Sigmoid colon (tissue), 4 donors: ENCODE data around the gene CNTN1.

Source experiments
- CTCF ChIP-seq, 4 experiments: fragments of 450-650 bp in 3 of 4; fragments of 200-600 bp in 1 of 4; IDR thresholded peaks; one replicate each; pipeline ENCODE4 v1.5.1; 2016 to 2019; ENCODE audit warnings: antibody characterized with exemption in 4 of 4, mild to moderate bottlenecking in 3 of 4, moderate library complexity in 2 of 4
- POLR2A ChIP-seq, 2 donors: fragments of 450-650 bp; IDR thresholded peaks; one replicate each; pipeline ENCODE4 v1.6.1; 2016; ENCODE audit warnings: antibody characterized with exemption in 2 of 2, mild to moderate bottlenecking in 2 of 2, moderate library complexity in 2 of 2
- POLR2AphosphoS5 ChIP-seq, 4 donors: sonication (generic); formaldehyde crosslinking; IDR thresholded peaks; one replicate each; pipeline ENCODE4 v1.6.1; 2017; ENCODE audit warnings: antibody characterized with exemption in 4 of 4

DNA sequence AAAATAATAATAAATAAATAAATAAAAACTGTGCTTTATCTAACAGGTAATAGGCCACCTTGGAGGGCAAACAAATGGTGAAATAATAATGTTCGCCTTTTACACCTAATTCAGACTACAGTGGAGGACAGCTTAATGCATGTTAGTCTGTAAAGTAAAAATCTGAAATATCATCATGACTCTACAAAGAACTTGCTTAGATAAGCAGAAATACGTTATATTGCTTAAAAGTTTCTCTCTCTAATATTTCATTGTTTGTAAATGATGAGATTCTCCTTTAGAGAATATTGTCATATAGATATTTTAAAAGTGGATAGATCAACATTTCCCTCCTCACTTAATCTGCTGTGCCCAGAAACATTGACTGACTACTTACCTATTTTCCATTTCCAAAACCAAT, 397.2 kb downstream of the CNTN1 start:
- TF ChIP-seq CTCF (IDR thresholded peaks at IDR 0.05): no peak
- no peak for TF ChIP-seq POLR2AphosphoS5 (IDR thresholded peaks at IDR 0.05)
- no peak for TF ChIP-seq POLR2A (IDR thresholded peaks at IDR 0.05)
